NT2/D1 (cell line): ENCODE data around the gene SUGP2.

Experiments
- SUZ12 ChIP-seq: IDR thresholded peaks from 2 replicates; pipeline ENCODE4 v1.6.1; 2011; ENCODE audit not compliant: insufficient read length, insufficient read depth; ENCODE audit errors: extremely low read depth
- YY1 ChIP-seq: IDR thresholded peaks from 2 replicates; pipeline ENCODE4 v1.6.1; 2011; ENCODE audit not compliant: insufficient read length, insufficient read depth
- ZNF274 ChIP-seq: IDR thresholded peaks from 2 replicates; pipeline ENCODE4 v1.6.1; 2011; ENCODE audit warnings: mild to moderate bottlenecking, low read depth, low read length

GRCh38 chr19:18948976-18949356, 84.4 kb downstream of the SUGP2 start:
- TF ChIP-seq YY1, result no peak
- no peak for TF ChIP-seq SUZ12
- no peak for TF ChIP-seq ZNF274
